Right forelimb (tissue), 1 donor: ENCODE measurements around the gene PCGF6.
"Not testable (repeated sequence)": the region's sequence is repeated elsewhere in the genome, so short reads cannot be mapped to it uniquely, and the experiment has no call there.

Experiments
- DNase-seq: peaks from one replicate; pipeline ENCODE4 v3.0.0-alpha.2; 2018

Gene PCGF6

DNA sequence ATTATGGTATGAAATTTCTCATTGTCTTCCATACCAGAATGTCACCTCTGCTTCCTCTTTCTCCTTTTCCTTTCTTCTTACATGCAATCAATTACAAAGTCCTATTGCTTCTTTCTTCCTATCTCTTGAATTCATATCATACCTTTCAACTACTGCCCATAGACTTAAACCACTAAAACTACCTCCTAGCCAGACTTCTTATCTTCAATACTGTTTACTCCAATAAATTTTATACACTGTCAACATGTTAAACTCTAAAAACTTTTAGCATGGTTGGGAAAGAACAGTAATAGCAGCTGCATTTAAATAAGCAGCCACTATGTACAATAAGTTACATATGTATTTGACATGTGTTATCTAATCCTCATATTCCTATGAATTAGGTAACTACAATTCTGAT is 34.9 kb downstream of the PCGF6 start:
- DNase-seq: no peak

GRCh38 chr10:103310197-103310596 is 40.7 kb downstream of the PCGF6 start:
- DNase-seq: no peak

DNA sequence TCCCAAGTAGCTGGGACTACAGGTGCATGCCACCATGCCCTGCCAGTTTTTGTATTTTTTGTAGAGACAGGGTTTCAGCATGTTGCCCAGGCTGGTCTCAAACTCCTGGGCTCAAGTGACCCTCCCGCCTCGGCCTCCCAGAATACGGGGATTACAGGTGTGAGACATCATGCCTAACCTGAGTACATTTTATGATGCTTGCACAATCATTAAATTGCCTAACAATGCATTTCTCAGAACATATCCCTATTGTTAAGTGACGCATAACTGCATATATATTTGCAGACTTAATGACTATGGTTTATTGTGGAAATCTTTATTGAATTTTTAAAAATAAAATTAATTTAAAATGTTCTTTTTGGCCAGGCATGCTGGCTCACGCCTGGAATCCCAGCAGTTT is 43.3 kb downstream of the PCGF6 start:
- no peak for DNase-seq

- no peak for DNase-seq
Observed at GRCh38 chr10:103295374-103296015, 55.4 kb downstream of the PCGF6 start.

DNA sequence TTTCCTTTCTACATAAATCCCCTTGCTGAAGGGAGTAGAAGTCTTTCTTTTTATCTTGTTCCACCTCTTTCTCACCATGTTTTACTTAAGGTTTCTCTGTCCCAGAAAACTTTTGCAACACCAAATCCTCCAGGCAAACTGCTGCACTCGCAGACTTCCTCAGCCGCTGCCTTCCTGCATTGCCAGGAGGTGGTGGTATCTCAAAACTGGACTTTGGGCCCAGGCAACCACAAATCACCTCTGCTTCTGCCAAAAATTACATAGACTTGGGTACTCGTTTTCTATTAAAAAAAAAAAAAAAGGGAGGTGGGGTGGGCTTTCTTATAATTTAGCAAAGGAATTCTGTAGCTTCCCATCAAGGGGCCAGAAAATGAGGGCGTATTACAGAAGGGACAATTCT is 59.4 kb downstream of the PCGF6 start:
- no peak for DNase-seq

DNA sequence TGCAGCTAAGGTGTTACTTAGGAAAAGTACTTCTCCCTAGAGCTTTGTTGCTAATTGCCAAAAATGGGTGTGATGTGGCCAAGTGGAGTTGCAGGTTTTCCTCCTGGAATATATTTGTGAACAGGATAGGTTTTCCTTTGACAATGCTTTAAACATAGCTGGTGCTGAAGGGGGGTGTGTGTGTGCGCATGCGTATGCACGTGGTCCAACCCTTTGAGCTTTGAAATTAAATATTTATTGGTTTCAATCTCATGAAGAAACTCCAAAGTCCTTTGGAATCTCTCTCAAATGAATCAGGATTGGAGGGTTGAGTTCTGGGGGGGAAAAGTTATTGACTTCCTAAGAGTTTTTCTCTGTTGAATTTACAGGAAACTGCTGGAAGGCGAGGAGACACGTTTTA is 62.9 kb downstream of the PCGF6 start:
- DNase-seq: no peak

DNA sequence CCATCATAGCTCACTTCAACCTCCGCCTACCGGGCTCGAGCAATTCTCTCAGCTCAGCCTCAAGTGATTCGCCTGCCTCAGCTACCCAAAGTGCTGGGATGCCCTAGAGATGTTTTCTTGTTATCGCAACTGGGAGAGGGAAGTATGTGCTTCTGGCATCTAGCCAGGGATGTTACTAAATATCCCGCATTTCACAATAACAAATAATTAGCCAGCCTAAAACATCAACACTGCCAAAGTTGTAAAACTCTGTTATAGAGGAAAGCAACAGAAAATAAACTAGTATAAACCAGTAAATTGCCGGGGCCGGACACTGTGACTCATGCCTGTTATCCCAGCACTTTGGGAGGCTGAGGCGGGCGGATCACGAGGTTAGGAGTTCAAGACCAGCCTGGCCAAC is 66.8 kb downstream of the PCGF6 start:
- no peak for DNase-seq

DNA sequence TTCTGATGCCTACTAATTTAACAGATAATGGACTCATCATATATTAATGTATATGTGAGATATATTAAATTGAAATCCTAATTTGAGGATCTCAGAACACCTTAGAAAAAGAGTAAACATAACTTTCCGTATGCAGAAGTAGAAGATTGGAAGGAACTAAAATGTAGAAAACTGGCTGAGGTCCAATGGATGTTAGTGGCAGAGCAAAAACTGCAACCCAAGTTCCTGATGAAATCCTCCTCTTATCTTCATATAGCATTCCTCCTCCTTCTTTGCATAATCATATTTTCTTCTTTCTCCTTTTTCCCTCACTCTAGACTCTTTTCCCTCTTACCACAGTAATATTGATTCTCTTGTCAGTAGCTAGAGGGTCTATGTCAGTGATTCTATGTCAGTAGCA is 68.0 kb downstream of the PCGF6 start:
- DNase-seq: no peak

- DNase-seq: peak; percentile 46
Observed at GRCh38 chr10:103281753-103282152, 69.2 kb downstream of the PCGF6 start.

DNA sequence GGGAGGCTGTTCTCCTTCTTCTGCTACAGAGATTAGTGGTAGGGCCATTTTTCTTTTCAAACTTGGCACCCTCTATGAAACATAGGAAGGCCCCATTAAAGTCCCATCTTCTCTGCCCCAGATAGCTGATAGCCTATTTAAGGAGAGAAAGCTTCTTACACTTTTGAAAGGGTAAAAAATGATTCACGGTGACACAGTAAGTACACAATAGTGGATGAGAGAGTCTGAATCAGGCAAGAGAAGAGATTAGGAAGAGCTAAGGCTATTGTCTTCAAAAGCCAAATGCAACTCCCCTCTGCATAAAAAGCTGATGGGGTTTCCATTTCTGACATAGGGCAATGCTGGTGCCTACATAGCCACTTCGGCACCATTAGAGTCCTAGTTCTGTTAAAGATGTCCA is 70.4 kb downstream of the PCGF6 start:
- no peak for DNase-seq

- DNase-seq: no peak
Observed at GRCh38 chr10:103280031-103280430, 70.9 kb downstream of the PCGF6 start.

DNA sequence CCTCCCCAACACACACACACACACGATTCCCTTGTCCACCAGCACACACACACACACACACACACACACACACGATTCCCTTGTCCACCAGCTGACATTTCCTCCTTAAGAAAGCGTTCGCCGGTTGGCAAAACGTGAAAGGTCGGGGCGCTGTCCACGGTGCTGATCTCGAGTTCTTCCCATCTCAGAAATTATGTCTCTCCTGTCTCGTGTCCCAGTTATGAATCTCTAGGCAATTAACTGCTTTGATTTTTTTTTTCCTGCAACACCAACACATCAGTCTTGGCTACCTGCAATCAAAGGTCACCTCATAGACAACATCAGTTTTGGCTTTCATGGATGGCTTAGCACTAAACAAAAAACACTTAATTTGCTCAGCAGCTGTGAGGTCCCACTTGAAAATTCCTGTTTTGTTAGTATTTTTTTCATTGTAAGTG is 72.1 kb downstream of the PCGF6 start:
- DNase-seq: peak; percentile 77

GRCh38 chr10:103278537-103278823 is 72.5 kb downstream of the PCGF6 start:
- DNase-seq: no peak

GRCh38 chr10:103277713-103278536 is 73.0 kb downstream of the PCGF6 start:
- DNase-seq: no peak

- DNase-seq: peak; percentile 42
Observed at GRCh38 chr10:103276896-103277712, 73.8 kb downstream of the PCGF6 start, which contains the start of gene INA. Gene INA, plus strand, starts transcription at chr10:103277138. Its CDS starts 74 bp downstream, at chr10:103277212.

DNA sequence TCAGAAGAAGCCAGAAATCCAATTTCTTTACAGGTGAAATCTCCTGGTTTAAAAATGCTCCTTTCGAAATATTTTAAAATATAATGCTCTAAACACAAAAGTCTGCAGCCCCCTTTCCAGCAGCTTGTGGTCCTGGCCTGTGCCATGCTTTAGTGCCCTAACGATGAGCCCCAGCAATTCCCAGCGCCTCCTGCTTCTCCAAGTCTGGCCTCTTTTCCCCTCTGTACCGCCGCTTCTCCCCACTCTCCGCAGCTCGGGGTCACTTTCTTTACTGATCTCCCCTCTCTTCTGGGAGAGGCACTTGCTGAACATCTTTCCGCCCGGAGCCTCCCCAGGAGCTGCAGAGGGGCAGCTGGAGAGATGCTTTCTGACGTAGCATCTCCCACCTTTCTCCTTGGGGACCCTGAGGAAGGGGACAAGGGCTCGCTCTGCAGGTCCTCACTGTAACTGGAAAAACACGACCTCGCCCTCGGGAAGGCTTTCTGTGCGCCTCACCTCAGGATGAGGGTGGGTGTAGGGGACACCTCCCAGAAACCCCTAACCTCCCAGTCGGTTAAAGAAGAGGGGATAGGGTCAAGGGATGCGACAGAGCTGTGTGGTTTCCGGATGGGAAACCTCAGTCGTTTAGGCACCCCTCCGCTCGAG is 74.6 kb downstream of the PCGF6 start:
- DNase-seq: no peak

- peak; percentile 44 for DNase-seq
Observed at GRCh38 chr10:103273041-103273441, 77.9 kb downstream of the PCGF6 start.

DNA sequence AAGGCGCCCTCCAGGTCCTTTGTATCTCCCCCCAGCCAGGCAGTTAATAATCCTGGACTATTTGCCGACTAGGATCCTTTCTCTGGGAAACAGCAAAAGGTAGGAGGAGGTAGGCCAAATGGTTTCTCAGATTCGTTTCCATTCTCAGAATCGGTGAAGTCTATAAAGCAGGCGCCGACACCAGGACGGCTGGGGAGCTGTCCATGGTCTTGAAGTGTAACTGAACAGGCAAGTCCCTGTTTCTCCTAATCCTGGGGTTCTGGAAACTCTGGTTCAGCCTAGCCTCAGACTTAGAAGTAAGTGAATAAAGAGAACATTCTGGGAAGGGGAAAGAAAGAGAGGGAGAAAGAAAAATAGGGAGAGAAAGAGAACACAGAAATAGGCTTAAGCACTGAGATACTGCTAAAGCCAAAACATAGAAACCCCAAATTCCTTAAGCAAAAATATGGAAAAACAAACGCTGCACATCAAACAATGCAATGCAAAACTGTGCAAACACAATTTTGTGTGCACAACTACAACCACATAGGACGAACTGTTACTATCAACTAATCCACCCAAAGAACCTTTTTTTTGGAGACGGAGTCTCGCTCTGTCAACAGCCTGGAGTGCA is 85.1 kb downstream of the PCGF6 start:
- DNase-seq: peak; percentile 80

DNA sequence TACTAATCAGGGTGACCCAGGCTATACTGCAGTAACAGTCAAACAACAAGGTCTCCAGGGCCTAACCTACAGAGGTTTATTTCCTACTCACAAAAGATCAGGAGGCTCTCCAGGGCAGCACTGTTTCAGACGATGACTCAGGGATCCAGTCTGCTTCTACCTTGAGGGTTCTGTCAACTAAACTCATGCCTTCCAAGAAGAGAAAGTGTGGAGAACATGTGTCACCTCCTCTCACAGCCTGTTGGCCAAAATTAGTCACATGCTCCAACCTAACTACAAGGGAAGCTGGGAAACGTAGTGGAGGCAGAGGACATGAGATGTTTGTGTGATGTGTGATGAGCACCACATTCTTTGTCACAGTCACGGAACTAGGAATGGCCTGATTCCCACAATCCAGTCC is 88.7 kb downstream of the PCGF6 start:
- DNase-seq: no peak

GRCh38 chr10:103259989-103260388 is 91.0 kb downstream of the PCGF6 start:
- DNase-seq: no peak

GRCh38 chr10:103258928-103259327 is 92.0 kb downstream of the PCGF6 start:
- not testable (repeated sequence) for DNase-seq

DNA sequence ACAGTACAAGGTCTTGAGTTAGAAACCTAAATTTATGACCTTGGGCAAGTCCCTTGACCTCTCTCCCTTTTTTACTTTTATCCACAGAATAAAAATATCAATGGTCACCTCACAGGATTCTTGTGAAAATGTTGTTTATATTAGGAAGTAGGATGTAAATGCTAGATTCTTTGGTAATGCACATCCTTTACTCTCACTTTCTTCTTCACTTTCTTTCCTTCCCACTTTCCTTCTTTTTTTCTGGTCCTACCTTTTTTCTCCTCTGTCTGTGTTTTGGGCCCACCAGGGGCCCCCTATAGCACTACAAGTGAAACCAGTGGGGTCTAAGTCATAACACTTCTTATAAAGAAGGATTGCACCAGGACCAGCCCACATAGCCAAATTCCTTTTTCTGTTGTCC is 93.1 kb downstream of the PCGF6 start:
- no peak for DNase-seq

GRCh38 chr10:103256613-103257012 is 94.3 kb downstream of the PCGF6 start:
- DNase-seq: no peak
